Activated gamma-delta T cell treated with Interleukin-2 at 50 U/mL for 16 hours (primary cell): ENCODE results near the gene DDIAS.

ENCODE experiments used
- DNase-seq: peaks from one replicate; pipeline ENCODE4 v3.0.0-alpha.2; 2020

Gene DDIAS

DNA sequence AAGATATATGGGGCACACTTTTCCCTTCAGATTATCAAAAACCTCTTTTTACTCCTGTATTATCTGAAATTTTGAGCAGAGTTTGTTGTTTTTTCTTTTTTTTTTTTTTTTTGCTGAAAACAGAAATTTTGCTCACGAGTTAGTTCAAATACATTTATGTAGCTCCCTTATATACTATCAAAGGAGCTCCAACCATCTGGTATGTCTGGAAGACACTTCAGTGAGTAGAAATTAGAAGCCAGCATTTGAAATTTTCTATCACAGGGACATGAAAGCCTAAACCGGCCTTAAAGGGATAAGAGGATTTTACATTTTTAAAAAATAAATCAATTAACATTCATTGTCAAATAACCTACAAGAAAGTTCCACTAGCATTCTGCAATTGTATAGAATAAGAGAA lies 73.3 kb downstream of the DDIAS start:
- no peak for DNase-seq

DNA sequence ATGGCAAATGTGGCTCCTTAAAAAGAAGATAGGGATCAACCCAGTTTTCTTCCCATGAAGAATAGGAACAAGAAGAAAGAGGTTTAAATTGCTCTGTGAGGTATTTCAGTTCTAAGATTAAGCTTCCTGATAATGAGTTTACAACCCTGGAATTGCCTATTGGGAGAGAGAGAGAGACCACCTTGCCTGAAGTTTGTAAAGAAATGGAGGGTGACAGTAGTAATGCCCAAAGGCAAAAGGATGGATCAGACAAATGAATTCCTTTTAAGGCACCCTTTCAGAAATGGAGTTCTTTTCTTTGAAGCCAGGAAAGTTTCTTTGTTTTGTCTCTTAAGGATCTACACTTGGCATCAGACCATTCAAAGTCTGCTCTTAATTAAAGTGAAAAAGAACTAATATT lies 74.3 kb downstream of the DDIAS start:
- no peak for DNase-seq

DNA sequence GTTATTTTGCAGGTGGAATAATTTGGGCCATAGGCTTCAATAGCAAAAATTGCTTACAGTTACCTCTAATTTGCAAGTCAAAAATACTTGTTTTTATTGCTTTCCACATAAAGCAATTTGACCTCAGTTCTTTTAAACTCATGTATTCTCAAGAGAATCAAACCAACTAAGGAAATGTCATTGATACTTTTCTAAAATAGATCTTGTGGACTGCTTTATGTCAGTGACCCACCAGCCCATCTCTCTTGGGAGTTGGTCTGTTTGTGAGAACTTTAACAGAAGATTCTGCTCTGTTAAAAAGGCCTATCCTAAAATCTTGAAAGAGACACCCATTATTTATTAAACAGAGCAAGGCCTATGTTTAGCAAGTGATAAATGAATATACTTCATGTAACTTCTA lies 75.2 kb downstream of the DDIAS start:
- DNase-seq, result no peak

DNA sequence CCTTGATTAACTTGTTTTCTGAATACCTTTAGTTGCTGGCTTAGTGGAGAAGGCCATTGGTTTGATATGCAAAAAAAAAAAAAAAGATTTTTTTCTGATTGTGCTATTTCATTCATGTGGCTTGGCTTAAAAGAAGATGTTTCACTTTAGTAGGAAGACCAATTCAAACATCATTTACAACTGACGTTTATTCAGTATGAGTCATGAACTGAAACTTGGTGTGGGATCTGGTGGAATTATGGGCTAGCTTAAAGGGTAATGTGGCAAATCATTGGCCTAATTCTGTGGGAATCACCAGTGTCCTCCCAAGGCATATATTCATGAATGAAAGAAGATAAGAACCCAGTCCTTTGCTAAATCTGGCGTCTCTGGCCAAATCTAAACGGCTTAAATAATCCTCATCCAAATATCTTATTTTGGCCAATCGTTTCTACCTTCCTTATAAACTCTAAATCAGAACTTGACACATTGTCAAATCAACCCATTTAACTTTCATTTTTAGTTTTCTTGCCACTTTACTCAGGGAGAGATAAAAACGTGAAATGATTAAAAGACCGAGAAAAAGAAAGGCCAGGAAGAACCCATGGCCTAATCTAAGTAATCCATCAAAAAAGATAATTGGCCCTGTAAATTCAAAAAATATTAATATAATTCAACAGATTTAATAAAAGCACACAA lies 77.0 kb downstream of the DDIAS start:
- DNase-seq, result no peak

DNA sequence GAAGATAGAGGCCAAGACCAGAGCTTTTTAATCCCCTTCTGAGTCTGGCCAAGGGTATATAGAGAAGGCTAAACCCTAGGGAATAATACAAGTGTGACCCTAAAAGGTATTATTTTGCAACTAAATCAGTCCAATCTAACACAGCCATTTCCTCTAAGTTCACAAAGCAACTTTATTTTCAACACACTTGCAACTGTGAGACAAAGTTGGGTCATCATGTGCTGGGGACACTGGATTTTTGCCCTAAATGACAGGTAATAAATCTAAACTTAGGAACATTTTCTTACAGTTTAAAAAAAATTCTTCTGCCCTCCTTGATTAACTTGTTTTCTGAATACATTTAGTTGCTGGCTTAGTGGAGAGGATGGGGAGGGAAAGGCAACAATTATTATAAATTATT lies 78.3 kb downstream of the DDIAS start:
- no peak for DNase-seq

DNA sequence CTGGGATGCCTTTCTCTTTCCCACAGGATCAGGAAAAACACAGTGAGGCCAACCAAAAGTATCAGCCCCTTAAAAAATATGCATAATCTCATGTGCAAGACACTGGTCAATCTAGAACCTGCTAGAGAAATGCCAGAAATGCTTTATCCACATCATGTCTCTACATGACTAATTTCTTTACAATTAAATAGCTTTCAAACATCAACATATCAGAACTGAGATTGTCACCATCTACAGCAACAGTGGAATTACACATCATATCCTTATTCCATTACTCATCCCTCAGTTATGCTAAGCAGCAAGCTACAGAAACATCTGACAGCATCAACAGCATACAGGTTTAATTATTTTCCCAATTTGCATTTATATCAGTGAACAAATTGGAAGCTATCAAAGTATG lies 78.8 kb downstream of the DDIAS start:
- DNase-seq, result no peak

DNA sequence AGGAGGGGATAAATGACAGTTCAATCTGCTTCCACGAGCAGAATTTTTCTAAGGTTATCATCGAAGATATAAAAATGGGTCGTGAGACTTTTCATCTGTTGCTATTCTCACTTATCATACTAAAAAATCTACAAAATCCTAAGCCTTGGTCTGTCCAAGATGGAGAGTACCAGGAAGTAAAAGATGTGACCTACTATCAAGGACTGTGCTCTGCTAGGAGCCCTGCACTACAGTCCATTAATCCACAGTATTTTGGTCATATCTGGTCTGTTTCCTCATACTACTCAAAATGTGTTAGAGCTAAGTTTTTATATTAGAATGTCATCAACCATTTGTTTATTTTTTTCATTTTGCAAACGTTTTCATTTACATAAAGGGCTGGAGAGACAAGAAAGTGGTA lies 79.4 kb downstream of the DDIAS start:
- DNase-seq, result no peak

DNA sequence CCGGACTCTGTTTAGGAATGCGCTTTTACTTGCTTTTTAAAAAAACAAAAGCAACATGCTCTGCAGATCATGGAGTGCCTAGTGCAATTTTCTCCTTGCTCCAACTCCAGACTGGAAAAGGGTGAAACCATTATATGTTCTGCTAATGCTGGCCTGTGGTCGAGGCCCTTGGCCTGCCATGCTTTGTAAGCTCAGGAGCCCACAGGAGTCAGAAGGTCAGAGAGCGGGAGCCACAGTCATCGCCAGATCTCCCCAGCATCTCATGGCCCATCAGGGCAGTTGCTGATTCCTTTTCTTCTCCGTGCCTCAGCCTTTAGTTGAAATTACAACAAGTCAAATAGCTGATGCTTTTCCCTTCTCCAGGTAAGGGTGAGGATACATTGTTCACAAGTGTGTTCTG lies 80.3 kb downstream of the DDIAS start:
- no peak for DNase-seq
